Upper lobe of left lung (tissue), 6 donors: ENCODE results near the gene ARMH3. TPM values are rescaled to one million over a fixed set of nuclear protein-coding genes. Genes with fewer than 3 reads are reported as not detected.

Source experiments
- ATAC-seq, 2 donors: fragments of 200-7000 bp; cut with Tn5 transposase; one replicate each; pipeline ENCODE4 v1.9.1; 2022; ENCODE audit warnings: mild to moderate bottlenecking in 2 of 2, moderate library complexity in 2 of 2; ENCODE audit not compliant: low FRiP score in 2 of 2
- DNase-seq, 2 donors: peaks; one replicate each; pipeline ENCODE4 v3.0.0-alpha.2; 2019 to 2020
- H3K27ac ChIP-seq, 4 donors: fragments of 200-600 bp; sonication (generic); one replicate each; pipeline ENCODE4 v1.5.1; 2016 to 2019
- H3K27me3 ChIP-seq, 4 donors: fragments of 200-600 bp; sonication (generic); one replicate each; pipeline ENCODE4 v1.5.1; 2017 to 2019
- H3K36me3 ChIP-seq, 4 donors: fragments of 200-600 bp; sonication (generic); one replicate each; pipeline ENCODE4 v1.5.1; 2016 to 2019
- H3K4me1 ChIP-seq, 4 donors: fragments of 200-600 bp; sonication (generic); one replicate each; pipeline ENCODE4 v1.5.1; 2018 to 2019
- H3K4me3 ChIP-seq, 4 donors: fragments of 200-600 bp; sonication (generic); one replicate each; pipeline ENCODE4 v1.5.1; 2017 to 2019; ENCODE audit warnings: mild to moderate bottlenecking in 2 of 4, moderate library complexity in 1 of 4
- H3K9me3 ChIP-seq, 4 donors: fragments of 200-600 bp; sonication (generic); one replicate each; pipeline ENCODE4 v1.5.1; 2018 to 2019
- CTCF ChIP-seq, 6 experiments: fragments of 450-650 bp in 4 of 6; fragments of 200-600 bp in 2 of 6; sonication (generic) in 2 of 6; IDR thresholded peaks; one replicate each; pipeline ENCODE4 v1.5.1; 2016 to 2019; ENCODE audit warnings: antibody characterized with exemption in 6 of 6
- EP300 ChIP-seq, 4 donors: sonication (generic); formaldehyde crosslinking; IDR thresholded peaks; one replicate each; pipeline ENCODE4 v1.5.1; 2017; ENCODE audit warnings: antibody characterized with exemption in 4 of 4, control low read depth in 2 of 4
- POLR2A ChIP-seq, 4 donors: fragments of 450-650 bp; IDR thresholded peaks; one replicate each; pipeline ENCODE4 v1.5.1; 2016 to 2017; ENCODE audit warnings: antibody characterized with exemption in 4 of 4, mild to moderate bottlenecking in 2 of 4
- POLR2AphosphoS5 ChIP-seq, 2 donors: sonication (generic); formaldehyde crosslinking; IDR thresholded peaks; one replicate each; pipeline ENCODE4 v1.5.1; 2017; ENCODE audit warnings: antibody characterized with exemption in 2 of 2
- WGBS, 2 donors: methylation state at CpG; one replicate each; pipeline ENCODE4 v1.1.5; 2017 to 2018; 5-methylcytosine and 5-hydroxymethylcytosine counted together
- total RNA-seq, 6 donors: library from RNA; depleted of rRNA in 4 of 6; stranded (reverse); fragments of >200 nt in 4 of 6; gene quantifications; one replicate each; pipeline versions ENCODE4 v1.1.0 to v1.2.1, GENCODE V29; 2016 to 2021
- donor health status: DM: no; HTN: no; CAD: no; lungs with moderate emphysema.
- donor health status: DM: no; HTN: yes; CAD: no; lungs with severe emphysema.

The ARMH3 gene
- total RNA-seq, 6 donors from 2014 or later, result 14.4 to 39.8 (median 25.5) TPM

GRCh38 chr10:101858723-101859500 is 197.1 kb downstream of the ARMH3 start:
- H3K4me1 ChIP-seq, result no peaks in the 10 kb centered on the region
- peaks cover 0 to 7% (median 0%) of the 10 kb centered on the region in 4 donors for H3K36me3 ChIP-seq
- peaks cover 0 to 8% (median 4%) of the 10 kb centered on the region in 4 donors for H3K9me3 ChIP-seq
- 82 to 87% methylated on average over 3 of the region's 3 CpGs for WGBS, 2 donors
- no peak for ATAC-seq
- H3K27me3 ChIP-seq, result no peaks in the 10 kb centered on the region
- no peak overlapping the region for H3K4me3 ChIP-seq
- H3K27ac ChIP-seq, result no peak overlapping the region
- DNase-seq, result no peak
- no peak for TF ChIP-seq EP300 (IDR thresholded peaks at IDR 0.05)
- TF ChIP-seq POLR2AphosphoS5 (IDR thresholded peaks at IDR 0.05), result no peak

- ATAC-seq (no peak), DNase-seq (no peak)
- peaks cover 0 to 8% (median 4%) of the 10 kb centered on the region in 4 donors for H3K9me3 ChIP-seq
- no peaks in the 10 kb centered on the region for H3K4me1 ChIP-seq
- H3K4me3 ChIP-seq, result no peak overlapping the region
- H3K27ac ChIP-seq, result no peak overlapping the region
- 100% methylated on average over 1 of the region's 1 CpG for WGBS, 2 donors
- H3K36me3 ChIP-seq, result peaks cover 0 to 7% (median 0%) of the 10 kb centered on the region in 4 donors
- no peaks in the 10 kb centered on the region for H3K27me3 ChIP-seq
- no peak for TF ChIP-seq CTCF (IDR thresholded peaks at IDR 0.05)
- no peak for TF ChIP-seq EP300 (IDR thresholded peaks at IDR 0.05)
- TF ChIP-seq POLR2A (IDR thresholded peaks at IDR 0.05), result no peak
- TF ChIP-seq POLR2AphosphoS5 (IDR thresholded peaks at IDR 0.05), result no peak
Observed at GRCh38 chr10:101857802-101858476, 198.0 kb downstream of the ARMH3 start.

- Histone ChIP-seq H3K4me1 (no peaks in the 10 kb centered on the region), H3K27me3 (no peaks in the 10 kb centered on the region), H3K9me3 (peaks cover 0 to 8% (median 4%) of the 10 kb centered on the region in 4 donors), H3K27ac (no peak overlapping the region), H3K36me3 (no peaks in the 10 kb centered on the region), H3K4me3 (no peak overlapping the region)
- ATAC-seq (no peak), DNase-seq (no peak)
- TF ChIP-seq POLR2AphosphoS5 (IDR thresholded peaks at IDR 0.05), result no peak
- no peak for TF ChIP-seq EP300 (IDR thresholded peaks at IDR 0.05)
- no peak for TF ChIP-seq POLR2A (IDR thresholded peaks at IDR 0.05)
- no peak for TF ChIP-seq CTCF (IDR thresholded peaks at IDR 0.05)
Observed at GRCh38 chr10:101856626-101857025, 199.3 kb downstream of the ARMH3 start.

GRCh38 chr10:101851411-101852116 is 204.4 kb downstream of the ARMH3 start:
- ATAC-seq (no peak), DNase-seq (no peak)
- peaks cover 3 to 24% (median 17%) of the 10 kb centered on the region in 4 donors for H3K4me1 ChIP-seq
- no peak overlapping the region for H3K4me3 ChIP-seq
- H3K27ac ChIP-seq, result no peak overlapping the region
- H3K9me3 ChIP-seq, result no peaks in the 10 kb centered on the region
- 89 to 90% methylated on average over 4 of the region's 4 CpGs for WGBS, 2 donors
- TF ChIP-seq CTCF (IDR thresholded peaks at IDR 0.05), result no peak
- no peak for TF ChIP-seq EP300 (IDR thresholded peaks at IDR 0.05)
- TF ChIP-seq POLR2A (IDR thresholded peaks at IDR 0.05), result no peak
- no peak for TF ChIP-seq POLR2AphosphoS5 (IDR thresholded peaks at IDR 0.05)
- peaks cover 0 to 18% (median 6%) of the 10 kb centered on the region in 4 donors for H3K36me3 ChIP-seq
- no peaks in the 10 kb centered on the region for H3K27me3 ChIP-seq

GRCh38 chr10:101850749-101851148 is 205.2 kb downstream of the ARMH3 start:
- Histone ChIP-seq H3K9me3 (no peaks in the 10 kb centered on the region), H3K4me1 (peaks cover 3 to 24% (median 17%) of the 10 kb centered on the region in 4 donors), H3K27ac (no peak overlapping the region), H3K4me3 (no peak overlapping the region), H3K36me3 (peaks cover 0 to 24% (median 12%) of the 10 kb centered on the region in 4 donors), H3K27me3 (no peaks in the 10 kb centered on the region)
- ATAC-seq, result no peak
- WGBS, 2 donors, result 87 to 91% methylated on average over 3 of the region's 3 CpGs
- DNase-seq, result no peak
- no peak for TF ChIP-seq EP300 (IDR thresholded peaks at IDR 0.05)
- no peak for TF ChIP-seq CTCF (IDR thresholded peaks at IDR 0.05)
- no peak for TF ChIP-seq POLR2AphosphoS5 (IDR thresholded peaks at IDR 0.05)
- no peak for TF ChIP-seq POLR2A (IDR thresholded peaks at IDR 0.05)
